CD4-positive, alpha-beta T cell treated with Interleukin-6 for 4 hours (primary cell): Measurements from ENCODE around the gene EEFSEC.
A peak's percentile ranks its signal among the peaks of the same experiment; 100 is the strongest.

ENCODE experiments used
- DNase-seq: peaks from one replicate; pipeline ENCODE4 v3.0.0-alpha.2; 2020; ENCODE audit warnings: mixed read lengths

The EEFSEC gene

DNA sequence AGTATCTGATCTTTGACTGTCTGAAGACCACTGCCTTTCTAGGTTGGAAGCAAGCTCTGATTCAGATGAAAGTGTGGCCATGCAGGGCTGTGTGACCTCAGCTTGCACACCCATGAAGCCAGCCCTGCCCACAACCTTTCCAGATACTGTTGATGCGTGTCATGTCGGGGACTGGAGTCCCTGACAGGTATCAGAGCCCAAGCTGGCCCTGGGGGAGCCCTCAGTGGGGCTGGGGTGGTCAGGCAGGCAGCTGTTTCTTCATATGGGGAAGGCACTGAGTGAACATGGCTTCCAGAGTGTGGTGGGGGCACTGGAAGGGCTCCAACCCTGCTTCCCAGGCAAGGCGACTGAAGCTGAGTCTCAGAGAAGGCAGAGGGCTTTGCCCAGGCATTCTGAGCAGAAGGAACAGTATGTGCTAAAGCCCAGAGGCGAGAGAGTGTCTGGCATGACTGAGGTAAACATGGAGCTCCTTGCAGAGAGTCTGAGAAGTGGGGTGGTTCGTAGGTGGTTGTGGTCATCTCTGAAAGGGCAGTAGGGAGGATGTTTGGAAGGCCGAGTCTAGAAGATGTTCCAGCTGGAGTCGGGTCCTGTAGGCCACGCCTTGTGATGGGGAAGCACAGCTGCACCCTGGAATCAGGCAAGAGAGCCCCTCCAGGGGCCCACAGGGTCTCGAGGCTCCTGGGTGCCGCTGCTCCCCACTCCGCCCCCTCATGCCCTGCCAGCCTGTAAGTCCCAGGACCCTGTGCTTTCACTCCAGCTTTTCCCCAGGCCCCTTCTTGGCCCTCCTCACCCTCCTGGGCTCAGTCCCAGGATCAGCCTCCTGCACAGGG lies 122.2 kb downstream of the EEFSEC start:
- DNase-seq: no peak

DNA sequence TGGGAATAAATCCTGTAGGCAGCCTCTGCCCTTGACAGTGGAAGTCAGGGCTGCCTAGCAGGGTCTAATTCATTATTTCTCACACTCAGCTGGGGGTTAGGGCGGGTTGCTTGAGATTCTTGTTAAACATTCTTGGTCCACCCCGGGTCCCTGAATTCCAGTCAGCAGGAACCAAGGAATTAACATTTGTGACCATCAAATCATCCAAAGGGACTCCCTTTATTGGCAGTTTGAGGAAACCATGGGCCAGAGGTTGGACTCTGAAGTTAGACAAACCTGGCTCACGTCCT lies 122.8 kb downstream of the EEFSEC start:
- no peak for DNase-seq

- no peak for DNase-seq
Observed at GRCh38 chr3:128276577-128277183, 123.4 kb downstream of the EEFSEC start.

- no peak for DNase-seq
Observed at GRCh38 chr3:128277378-128278069, 124.2 kb downstream of the EEFSEC start.

GRCh38 chr3:128278130-128278529 lies 124.8 kb downstream of the EEFSEC start:
- DNase-seq: no peak

GRCh38 chr3:128278761-128279600 lies 125.7 kb downstream of the EEFSEC start:
- no peak for DNase-seq

GRCh38 chr3:128279601-128279880 lies 126.3 kb downstream of the EEFSEC start:
- no peak for DNase-seq

GRCh38 chr3:128280481-128281052 lies 127.3 kb downstream of the EEFSEC start:
- no peak for DNase-seq

DNA sequence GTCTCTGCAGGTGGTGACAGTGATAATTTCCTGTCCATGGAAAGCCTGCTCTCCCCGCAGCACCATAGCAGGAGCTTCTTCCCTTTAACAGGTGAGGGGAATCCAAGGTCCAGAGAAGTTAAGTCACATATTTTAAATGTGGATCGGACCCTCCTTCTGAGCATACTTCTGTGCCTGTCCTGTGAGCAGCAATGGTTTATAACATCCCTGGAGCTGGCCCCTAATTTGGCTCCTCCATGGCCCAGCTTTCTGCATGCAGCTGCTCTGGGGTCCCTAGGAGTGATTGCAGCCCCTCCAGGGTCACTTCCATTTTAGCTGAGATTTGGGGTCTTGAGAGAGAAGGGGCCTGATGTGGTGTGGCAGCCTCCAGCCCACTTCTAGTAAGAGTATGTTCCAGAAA lies 127.8 kb downstream of the EEFSEC start:
- no peak for DNase-seq

GRCh38 chr3:128281461-128282367 lies 128.4 kb downstream of the EEFSEC start:
- no peak for DNase-seq

DNA sequence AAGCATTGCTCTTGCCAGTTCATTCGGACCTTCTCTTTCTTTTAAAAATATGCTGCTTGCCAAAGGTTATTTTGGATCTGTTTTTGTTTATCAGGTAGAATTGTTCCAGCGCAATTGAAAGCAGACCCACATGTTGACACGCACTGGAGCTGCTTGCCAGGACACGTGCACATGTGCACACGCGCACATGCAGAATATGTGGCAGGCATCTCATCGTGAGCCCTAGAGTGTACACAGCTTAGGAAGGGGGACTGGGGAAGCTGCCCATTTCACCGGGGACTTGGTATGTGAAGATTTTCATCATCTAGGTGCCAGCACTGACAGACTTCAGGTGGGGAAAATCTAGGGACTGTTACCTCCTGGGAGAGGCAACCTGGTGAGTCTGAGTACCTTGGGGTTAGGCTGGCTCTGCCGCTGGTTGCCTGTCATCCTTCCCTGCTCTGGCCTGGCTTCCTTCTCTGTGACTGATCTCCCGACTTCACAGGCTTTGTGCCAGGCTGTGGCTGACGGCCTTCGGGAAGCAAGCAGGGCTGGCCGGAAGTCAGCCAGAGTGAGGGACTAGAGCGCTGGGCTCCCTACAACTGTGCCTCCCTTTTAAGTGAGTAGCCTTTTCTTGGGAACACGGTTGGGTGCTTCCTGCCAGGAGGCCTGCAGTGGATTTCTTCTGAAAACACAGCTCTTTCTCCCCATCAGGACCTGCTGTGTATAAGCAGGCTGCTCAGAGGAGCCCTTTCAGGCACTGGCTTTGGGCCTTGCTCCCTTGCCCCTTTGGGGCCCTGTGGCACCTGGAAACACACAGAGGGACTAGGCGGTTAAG lies 129.3 kb downstream of the EEFSEC start:
- no peak for DNase-seq

GRCh38 chr3:128283421-128283820 lies 130.1 kb downstream of the EEFSEC start:
- DNase-seq: no peak

- DNase-seq: no peak
Observed at GRCh38 chr3:128285042-128285966, 132.0 kb downstream of the EEFSEC start.

DNA sequence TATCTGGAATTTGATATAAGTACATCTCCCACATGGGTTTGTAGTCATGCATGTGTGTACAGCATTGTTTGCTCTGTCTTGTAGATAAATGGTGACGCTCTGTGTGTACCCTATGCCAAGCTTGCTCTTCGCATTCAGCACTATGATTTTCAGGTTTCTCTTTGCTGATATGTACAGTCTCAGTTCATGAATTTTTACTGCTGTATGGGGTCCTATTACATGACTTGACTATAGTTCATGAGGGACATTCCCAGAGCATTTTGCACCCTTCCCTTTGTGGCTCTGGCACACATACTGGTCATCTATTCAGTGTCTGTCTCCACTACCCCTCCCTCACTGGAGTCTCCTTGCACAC lies 132.7 kb downstream of the EEFSEC start:
- no peak for DNase-seq

DNA sequence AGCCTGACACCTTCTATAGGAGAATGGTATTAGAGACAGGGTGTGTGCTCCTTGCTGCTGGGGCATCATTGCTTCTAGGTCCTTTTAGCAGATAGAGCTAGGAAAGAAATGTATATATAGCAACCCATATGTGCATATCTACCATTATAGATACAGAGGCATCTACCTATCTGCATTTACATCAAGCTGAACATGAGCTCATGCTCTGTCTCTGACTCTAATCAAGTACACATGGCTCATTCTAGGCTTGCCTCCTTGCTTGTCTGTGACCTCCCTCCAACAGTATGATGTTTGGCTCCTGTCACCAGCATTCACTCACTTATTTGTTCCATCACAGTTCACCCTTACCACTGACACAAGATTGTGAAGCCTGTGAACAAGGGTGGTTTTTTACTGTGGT lies 133.4 kb downstream of the EEFSEC start:
- DNase-seq: no peak

DNA sequence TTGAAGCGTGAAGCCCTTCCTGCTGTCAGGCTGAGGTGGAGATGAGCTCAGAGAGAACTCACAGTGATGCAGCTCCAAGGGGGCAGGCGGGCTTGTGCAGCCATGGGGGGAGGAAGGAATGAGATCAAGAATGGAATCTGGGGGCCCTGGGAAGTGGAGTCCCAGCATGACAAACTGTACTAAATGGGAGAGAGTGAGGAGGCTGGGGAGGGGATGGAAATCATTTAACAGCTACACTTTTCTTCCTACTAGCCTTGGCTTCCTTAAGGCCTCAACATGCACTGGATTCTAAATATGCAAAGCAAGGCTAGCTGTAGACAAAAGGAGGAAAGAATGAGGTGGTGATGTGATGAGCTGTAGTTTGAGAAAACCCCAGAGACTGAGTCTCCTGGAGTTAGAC lies 133.9 kb downstream of the EEFSEC start:
- no peak for DNase-seq

DNA sequence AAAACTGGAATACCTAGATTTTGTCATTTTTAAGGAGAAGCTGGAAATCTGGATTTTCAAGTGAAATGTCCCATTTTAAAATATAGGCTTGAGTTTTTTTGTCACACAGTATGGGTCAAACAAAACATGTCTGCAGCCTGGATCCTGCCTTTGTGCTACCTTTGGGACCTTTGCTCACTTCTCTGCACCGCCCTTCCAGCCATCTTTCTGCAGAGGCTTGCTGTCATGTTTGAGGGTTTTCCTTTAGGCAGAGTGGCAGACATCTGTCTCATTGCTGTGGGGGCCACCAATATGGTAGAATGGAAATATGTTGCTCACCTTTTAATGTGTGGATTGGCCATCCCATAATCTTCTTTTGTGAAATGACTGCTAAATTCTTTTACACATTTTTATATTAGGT lies 136.3 kb downstream of the EEFSEC start:
- no peak for DNase-seq

GRCh38 chr3:128290484-128290883 lies 137.2 kb downstream of the EEFSEC start:
- DNase-seq: no peak

DNA sequence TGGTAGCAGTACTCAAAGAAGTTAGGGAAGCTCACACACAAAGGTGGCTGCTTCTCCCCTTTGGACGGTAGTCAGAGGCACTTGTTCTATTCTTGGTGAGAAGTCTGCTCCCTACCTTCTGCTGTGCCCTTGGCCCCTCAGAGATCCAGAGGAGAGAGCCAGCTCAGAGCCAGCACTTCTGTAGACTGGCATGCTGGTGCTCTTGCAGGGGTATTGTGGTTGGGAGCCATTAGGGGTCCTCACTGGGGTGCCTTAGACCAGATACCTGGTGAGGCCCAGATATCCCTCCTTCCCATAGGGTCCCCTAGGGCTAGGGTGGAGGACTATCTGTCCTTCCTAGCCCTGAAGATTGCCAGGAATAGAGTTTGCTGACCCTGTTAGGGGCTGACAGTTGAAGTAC lies 140.6 kb downstream of the EEFSEC start:
- no peak for DNase-seq

DNA sequence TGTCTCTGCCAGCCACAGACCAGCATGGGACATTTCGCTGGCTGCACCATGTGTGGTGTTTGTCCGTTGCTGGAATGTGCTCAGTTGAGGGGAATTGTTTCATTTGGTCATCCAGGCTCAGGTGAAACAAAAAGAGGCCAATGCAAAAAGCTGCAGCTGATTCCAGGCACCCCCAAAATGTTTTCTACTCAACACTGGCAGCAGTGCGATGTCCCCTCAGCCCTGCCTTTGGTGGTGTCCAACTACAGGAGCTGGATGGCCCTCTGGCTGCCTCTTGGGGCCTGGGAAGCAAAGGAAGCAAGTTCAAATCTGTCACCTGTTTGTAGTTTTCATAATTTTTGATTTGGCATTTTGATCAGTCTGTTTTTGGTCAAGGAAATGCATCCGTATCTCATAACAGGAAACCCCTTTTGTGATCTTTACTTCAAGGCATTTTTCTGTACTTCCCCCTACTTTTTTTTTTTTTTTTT lies 141.8 kb downstream of the EEFSEC start:
- peak; percentile 31 for DNase-seq
